ENCODE results near the gene CDKN2AIP.
"Not testable (repeated sequence)": the region's sequence is repeated elsewhere in the genome, so short reads cannot be mapped to it uniquely, and the experiment has no call there.

Gene CDKN2AIP

DNA sequence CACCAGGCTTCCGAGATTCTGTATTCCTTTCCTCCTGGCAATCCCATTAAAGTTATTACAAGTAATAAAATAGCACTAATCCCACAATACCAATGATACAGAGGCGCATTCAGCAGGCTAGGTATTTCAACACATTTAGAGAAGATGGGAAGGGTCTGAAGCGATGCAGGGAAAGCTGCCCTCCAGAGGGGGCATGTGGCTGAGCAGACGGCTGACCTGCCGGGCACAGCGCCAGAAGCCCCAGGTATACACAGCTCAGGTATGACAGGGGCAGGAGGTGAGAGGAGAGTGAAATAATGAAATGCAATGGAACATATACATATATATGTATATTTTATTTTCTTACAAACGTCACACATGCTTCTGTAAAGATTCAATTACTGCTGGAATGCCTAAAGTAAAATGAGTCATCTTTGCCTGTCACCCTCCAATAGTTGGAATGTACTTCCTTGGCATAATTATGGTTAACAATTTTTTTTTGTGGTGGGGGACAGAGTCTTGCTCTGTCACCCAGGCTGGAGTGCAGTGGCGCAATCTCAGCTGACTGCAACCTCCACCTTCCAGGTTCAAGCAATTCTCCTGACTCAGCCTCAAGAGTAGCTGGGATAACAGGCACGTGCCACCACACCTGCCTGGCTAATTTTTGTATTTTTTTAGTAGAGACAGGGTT lies 21.3 kb upstream of the CDKN2AIP start:
- Histone ChIP-seq H3K36me3 (ENCODE audit: control insufficient read depth, insufficient read depth, low read length) (no peaks in the 10 kb centered on the region), H3K9me3 (ENCODE audit: control insufficient read depth, low read length) (no peaks in the 10 kb centered on the region), H3K27me3 (ENCODE audit: control insufficient read depth, insufficient read depth, low read length) (no peaks in the 10 kb centered on the region), H3K4me1 (ENCODE audit: control insufficient read depth, insufficient read depth, low read length) (no peaks in the 10 kb centered on the region), H3K4me3 (ENCODE audit: low read length) (no peak overlapping the region), H3K9ac (ENCODE audit: low read length) (no peak overlapping the region)

DNA sequence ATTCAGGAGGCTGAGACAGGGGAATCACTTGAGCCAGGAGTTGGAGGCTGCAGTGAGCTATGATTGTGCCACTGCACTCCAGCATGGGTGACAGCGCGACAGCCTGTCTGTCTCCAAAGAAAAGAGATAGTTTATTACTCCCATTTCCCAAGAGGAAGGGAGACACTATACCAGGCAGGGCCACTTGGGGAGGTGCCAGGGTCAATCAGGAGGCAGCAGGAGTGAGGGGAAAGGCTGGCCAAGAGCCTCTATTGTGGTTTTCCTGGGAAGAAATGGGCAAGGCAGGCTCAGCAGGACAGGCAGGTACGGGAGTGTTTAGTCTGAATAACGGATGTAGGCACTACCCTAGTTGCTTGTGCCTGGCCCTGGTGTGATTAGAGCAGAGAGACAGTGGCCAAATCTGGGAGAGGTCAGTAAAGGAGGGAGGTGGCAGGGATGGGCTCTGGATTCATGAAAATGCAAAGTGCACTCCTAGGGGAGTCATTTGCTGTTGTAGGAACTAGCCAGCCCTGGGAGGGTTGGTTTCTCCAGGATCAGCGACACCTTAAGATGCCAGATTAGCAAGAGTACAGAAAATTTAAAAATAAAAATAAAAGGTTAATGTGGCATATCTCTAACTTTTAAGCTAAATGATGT lies 20.2 kb upstream of the CDKN2AIP start:
- no peaks in the 10 kb centered on the region for H3K9me3 ChIP-seq (ENCODE audit: control insufficient read depth, low read length)

DNA sequence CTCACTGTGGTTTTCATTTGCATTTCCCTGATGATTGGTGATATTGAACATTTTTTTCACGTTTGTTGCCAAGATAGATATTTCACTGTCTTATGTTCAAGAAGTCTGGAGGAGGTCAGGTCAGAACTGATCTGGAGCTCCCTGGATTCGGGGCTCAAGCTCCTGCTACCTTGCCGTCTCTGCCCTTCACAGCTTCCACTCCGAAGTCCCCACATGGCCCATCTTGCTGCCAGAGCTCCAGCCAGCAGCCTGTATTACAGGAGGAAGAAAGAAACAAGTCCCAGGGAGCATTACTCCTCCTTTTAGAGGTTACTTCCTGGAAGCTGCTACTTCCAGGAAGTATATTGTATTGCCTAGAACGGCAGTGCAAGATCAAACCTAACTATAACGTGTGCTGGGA lies 17.9 kb upstream of the CDKN2AIP start:
- H3K4me3 ChIP-seq (ENCODE audit: low read length): no peak overlapping the region
- H3K4me1 ChIP-seq (ENCODE audit: control insufficient read depth, insufficient read depth, low read length): peaks cover 10% of the 10 kb centered on the region
- no peak overlapping the region for H3K9ac ChIP-seq (ENCODE audit: low read length)
- no peaks in the 10 kb centered on the region for H3K9me3 ChIP-seq (ENCODE audit: control insufficient read depth, low read length)
- H3K36me3 ChIP-seq (ENCODE audit: control insufficient read depth, insufficient read depth, low read length): no peaks in the 10 kb centered on the region
- no peaks in the 10 kb centered on the region for H3K27me3 ChIP-seq (ENCODE audit: control insufficient read depth, insufficient read depth, low read length)

More for the DNA sequence above, 20.2 kb upstream of the CDKN2AIP start:
- Histone ChIP-seq H3K4me1 (ENCODE audit: control insufficient read depth, insufficient read depth, low read length) (no peaks in the 10 kb centered on the region), H3K9ac (ENCODE audit: low read length) (no peak overlapping the region), H3K27me3 (ENCODE audit: control insufficient read depth, insufficient read depth, low read length) (no peaks in the 10 kb centered on the region), H3K4me3 (ENCODE audit: low read length) (no peak overlapping the region), H3K36me3 (ENCODE audit: control insufficient read depth, insufficient read depth, low read length) (no peaks in the 10 kb centered on the region)

DNA sequence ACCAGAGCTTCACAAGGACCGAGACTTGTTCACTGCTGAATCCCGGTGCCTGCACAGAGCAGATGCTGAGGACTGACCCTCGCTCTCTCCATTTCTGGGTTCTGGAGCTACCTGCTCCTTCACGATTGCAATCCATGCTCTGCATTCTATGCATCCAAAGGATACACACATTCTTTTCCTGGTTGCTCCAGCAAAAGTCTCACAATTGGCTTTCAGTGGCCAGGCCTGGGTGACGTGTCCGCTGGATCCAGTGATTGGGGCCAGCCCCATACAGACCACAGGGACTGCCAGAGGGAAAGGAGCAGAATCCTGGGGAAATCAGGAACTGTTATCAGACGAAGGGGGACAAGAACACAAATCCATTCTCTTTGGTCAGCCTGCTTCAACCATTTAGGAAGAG lies 14.9 kb upstream of the CDKN2AIP start:
- no peaks in the 10 kb centered on the region for H3K9me3 ChIP-seq (ENCODE audit: control insufficient read depth, low read length)
- peaks cover 12% of the 10 kb centered on the region for H3K4me1 ChIP-seq (ENCODE audit: control insufficient read depth, insufficient read depth, low read length)
- H3K36me3 ChIP-seq (ENCODE audit: control insufficient read depth, insufficient read depth, low read length): no peaks in the 10 kb centered on the region
- H3K27me3 ChIP-seq (ENCODE audit: control insufficient read depth, insufficient read depth, low read length): no peaks in the 10 kb centered on the region
- H3K4me3 ChIP-seq (ENCODE audit: low read length): no peak overlapping the region
- no peak overlapping the region for H3K9ac ChIP-seq (ENCODE audit: low read length)

GRCh38 chr4:183430317-183430993 lies 14.0 kb upstream of the CDKN2AIP start:
- no peaks in the 10 kb centered on the region for H3K36me3 ChIP-seq (ENCODE audit: control insufficient read depth, insufficient read depth, low read length)
- no peak overlapping the region for H3K4me3 ChIP-seq (ENCODE audit: low read length)
- peaks cover 20% of the 10 kb centered on the region for H3K4me1 ChIP-seq (ENCODE audit: control insufficient read depth, insufficient read depth, low read length)
- H3K9ac ChIP-seq (ENCODE audit: low read length): no peak overlapping the region
- no peaks in the 10 kb centered on the region for H3K27me3 ChIP-seq (ENCODE audit: control insufficient read depth, insufficient read depth, low read length)
- H3K9me3 ChIP-seq (ENCODE audit: control insufficient read depth, low read length): no peaks in the 10 kb centered on the region

GRCh38 chr4:183430994-183431347 lies 13.5 kb upstream of the CDKN2AIP start:
- no peaks in the 10 kb centered on the region for H3K27me3 ChIP-seq (ENCODE audit: control insufficient read depth, insufficient read depth, low read length)
- H3K9me3 ChIP-seq (ENCODE audit: control insufficient read depth, low read length): no peaks in the 10 kb centered on the region
- H3K4me1 ChIP-seq (ENCODE audit: control insufficient read depth, insufficient read depth, low read length): peaks cover 20% of the 10 kb centered on the region
- H3K9ac ChIP-seq (ENCODE audit: low read length): no peak overlapping the region
- H3K36me3 ChIP-seq (ENCODE audit: control insufficient read depth, insufficient read depth, low read length): no peaks in the 10 kb centered on the region
- no peak overlapping the region for H3K4me3 ChIP-seq (ENCODE audit: low read length)

DNA sequence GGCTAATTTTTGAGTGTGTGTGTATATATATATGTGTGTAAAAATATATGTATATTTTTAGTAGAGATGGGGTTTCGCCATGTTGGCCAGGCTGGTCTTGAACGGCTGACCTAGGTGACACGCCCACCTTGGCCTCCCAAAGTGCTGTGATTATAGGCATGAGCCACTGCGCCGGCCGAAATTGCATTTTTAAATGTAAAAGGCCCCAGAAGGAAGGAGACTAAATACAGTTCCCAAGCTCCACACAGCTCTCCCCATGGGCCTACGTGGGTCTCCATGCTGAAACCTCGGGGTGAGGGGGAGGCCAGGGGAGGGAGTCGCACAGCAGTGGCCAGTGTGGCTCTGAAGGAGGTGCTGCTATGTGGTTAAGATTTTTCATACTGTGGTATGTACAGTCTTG lies 12.8 kb upstream of the CDKN2AIP start:
- no peaks in the 10 kb centered on the region for H3K27me3 ChIP-seq (ENCODE audit: control insufficient read depth, insufficient read depth, low read length)
- peaks cover 20% of the 10 kb centered on the region for H3K4me1 ChIP-seq (ENCODE audit: control insufficient read depth, insufficient read depth, low read length)
- H3K4me3 ChIP-seq (ENCODE audit: low read length): no peak overlapping the region
- H3K36me3 ChIP-seq (ENCODE audit: control insufficient read depth, insufficient read depth, low read length): no peaks in the 10 kb centered on the region
- no peaks in the 10 kb centered on the region for H3K9me3 ChIP-seq (ENCODE audit: control insufficient read depth, low read length)
- H3K9ac ChIP-seq (ENCODE audit: low read length): no peak overlapping the region

DNA sequence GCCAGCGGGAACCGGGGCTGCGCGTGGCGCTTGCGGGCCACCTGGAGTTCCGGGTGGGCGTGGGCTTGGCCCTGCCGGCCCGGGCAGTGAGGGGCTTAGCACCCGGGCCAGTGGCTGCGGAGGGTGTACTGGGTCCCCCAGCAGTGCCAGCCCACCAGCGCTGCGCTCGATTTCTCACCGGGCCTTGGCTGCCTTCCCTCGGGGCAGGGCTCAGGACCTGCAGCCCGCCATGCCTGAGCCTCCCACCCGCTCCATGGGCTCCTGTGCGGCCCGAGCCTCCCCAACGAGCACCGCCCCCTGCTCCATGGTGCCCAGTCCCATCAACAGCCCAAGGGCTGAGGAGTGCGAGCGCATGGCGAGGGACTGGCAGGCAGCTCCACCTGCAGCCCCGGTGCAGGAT lies 11.3 kb upstream of the CDKN2AIP start:
- not testable (repeated sequence) for H3K36me3 ChIP-seq (ENCODE audit: control insufficient read depth, insufficient read depth, low read length); H3K27me3 ChIP-seq (ENCODE audit: control insufficient read depth, insufficient read depth, low read length); H3K9ac ChIP-seq (ENCODE audit: low read length); H3K9me3 ChIP-seq (ENCODE audit: control insufficient read depth, low read length); H3K4me3 ChIP-seq (ENCODE audit: low read length)
- peaks cover 29% of the 10 kb centered on the region for H3K4me1 ChIP-seq (ENCODE audit: control insufficient read depth, insufficient read depth, low read length)

- Histone ChIP-seq H3K4me3 (ENCODE audit: low read length) (no peak overlapping the region), H3K9me3 (ENCODE audit: control insufficient read depth, low read length) (no peaks in the 10 kb centered on the region), H3K4me1 (ENCODE audit: control insufficient read depth, insufficient read depth, low read length) (peaks cover 29% of the 10 kb centered on the region), H3K27me3 (ENCODE audit: control insufficient read depth, insufficient read depth, low read length) (no peaks in the 10 kb centered on the region), H3K9ac (ENCODE audit: low read length) (no peak overlapping the region), H3K36me3 (ENCODE audit: control insufficient read depth, insufficient read depth, low read length) (no peaks in the 10 kb centered on the region)
These were observed 10.2 kb upstream of the CDKN2AIP start for GRCh38 chr4:183434264-183434663.

DNA sequence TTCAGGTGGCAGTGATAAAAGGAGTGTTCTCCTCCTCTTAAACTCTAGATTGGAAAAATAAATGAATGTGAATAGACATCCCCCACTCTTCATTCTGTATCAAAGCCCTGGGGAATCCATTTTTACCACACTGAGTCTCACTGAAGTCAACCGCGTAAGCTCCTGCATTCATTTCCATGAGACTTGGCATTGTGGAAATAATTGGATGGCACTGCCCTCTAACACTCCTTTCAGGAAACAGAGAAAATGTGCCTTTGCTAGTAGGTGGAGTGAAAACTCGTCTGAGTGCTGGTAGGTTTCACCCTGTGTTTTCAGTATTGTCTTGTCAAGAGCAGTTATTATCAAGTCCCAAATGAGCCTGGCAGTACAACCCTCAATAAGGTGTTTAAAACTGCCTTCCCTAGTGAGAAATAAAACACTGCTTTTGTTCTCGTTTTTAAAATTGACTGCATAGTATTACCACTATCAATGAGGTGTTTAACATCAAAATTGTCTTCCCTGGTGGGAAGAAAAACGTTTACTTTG lies 9.7 kb upstream of the CDKN2AIP start:
- Histone ChIP-seq H3K36me3 (ENCODE audit: control insufficient read depth, insufficient read depth, low read length) (no peaks in the 10 kb centered on the region), H3K9ac (ENCODE audit: low read length) (no peak overlapping the region), H3K9me3 (ENCODE audit: control insufficient read depth, low read length) (no peaks in the 10 kb centered on the region), H3K4me1 (ENCODE audit: control insufficient read depth, insufficient read depth, low read length) (peaks cover 29% of the 10 kb centered on the region), H3K4me3 (ENCODE audit: low read length) (no peak overlapping the region), H3K27me3 (ENCODE audit: control insufficient read depth, insufficient read depth, low read length) (no peaks in the 10 kb centered on the region)

GRCh38 chr4:183435803-183436202 lies 8.6 kb upstream of the CDKN2AIP start:
- no peaks in the 10 kb centered on the region for H3K36me3 ChIP-seq (ENCODE audit: control insufficient read depth, insufficient read depth, low read length)
- H3K4me1 ChIP-seq (ENCODE audit: control insufficient read depth, insufficient read depth, low read length): peaks cover 22% of the 10 kb centered on the region
- H3K27me3 ChIP-seq (ENCODE audit: control insufficient read depth, insufficient read depth, low read length): no peaks in the 10 kb centered on the region
- H3K9me3 ChIP-seq (ENCODE audit: control insufficient read depth, low read length): no peaks in the 10 kb centered on the region
- H3K9ac ChIP-seq (ENCODE audit: low read length): no peak overlapping the region
- no peak overlapping the region for H3K4me3 ChIP-seq (ENCODE audit: low read length)

- peaks cover 19% of the 10 kb centered on the region for H3K4me1 ChIP-seq (ENCODE audit: control insufficient read depth, insufficient read depth, low read length)
- H3K36me3 ChIP-seq (ENCODE audit: control insufficient read depth, insufficient read depth, low read length): no peaks in the 10 kb centered on the region
- no peak overlapping the region for H3K9ac ChIP-seq (ENCODE audit: low read length)
- no peak overlapping the region for H3K4me3 ChIP-seq (ENCODE audit: low read length)
- H3K9me3 ChIP-seq (ENCODE audit: control insufficient read depth, low read length): no peaks in the 10 kb centered on the region
- no peaks in the 10 kb centered on the region for H3K27me3 ChIP-seq (ENCODE audit: control insufficient read depth, insufficient read depth, low read length)
These were observed 8.0 kb upstream of the CDKN2AIP start for GRCh38 chr4:183436417-183436816.

Measured in mucosa of stomach (tissue), 1 donor.